ENCODE data around the gene POLR1B. TPM values are rescaled to one million over a fixed set of nuclear protein-coding genes. Genes with fewer than 3 reads are reported as not detected.
"Not testable (repeated sequence)": the region's sequence is repeated elsewhere in the genome, so short reads cannot be mapped to it uniquely, and the experiment has no call there.

POLR1B gene
- total RNA-seq, 4 donors from 2014 or later: 13.0 to 18.1 (median 13.3) TPM

DNA sequence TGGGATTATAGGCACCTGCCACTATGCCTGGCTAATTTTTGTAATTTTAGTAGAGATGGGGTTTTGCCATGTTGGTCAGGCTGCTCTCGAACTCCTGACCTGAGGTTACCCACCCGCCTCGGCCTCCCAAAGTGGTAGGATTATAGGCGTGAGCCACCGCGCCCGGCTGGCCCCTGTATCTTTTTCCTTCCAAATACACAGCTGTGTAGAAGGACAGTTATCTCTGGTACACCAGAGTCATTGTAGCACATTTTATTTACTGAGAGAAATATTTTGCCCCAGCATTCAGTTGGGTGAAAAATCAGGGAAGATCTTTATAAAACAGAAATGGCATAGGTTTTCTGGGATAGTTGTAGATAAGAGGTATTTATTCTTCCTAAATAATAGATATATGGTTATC is 23.5 kb upstream of the POLR1B start:
- intact Hi-C loops (cut with DNase I; ENCODE audit: low total_unique reads): no loop called here
- Histone ChIP-seq H3K27ac (no peak overlapping the region), H3K4me1 (no peaks in the 10 kb centered on the region), H3K4me3 (no peak overlapping the region), H3K9me3 (no peaks in the 10 kb centered on the region), H3K36me3 (peaks cover 0 to 30% of the 10 kb centered on the region in 2 donors), H3K27me3 (no peaks in the 10 kb centered on the region)
- no peak for ATAC-seq
- TF ChIP-seq POLR2A (IDR thresholded peaks at IDR 0.05): no peak
- TF ChIP-seq, protein P1, sequence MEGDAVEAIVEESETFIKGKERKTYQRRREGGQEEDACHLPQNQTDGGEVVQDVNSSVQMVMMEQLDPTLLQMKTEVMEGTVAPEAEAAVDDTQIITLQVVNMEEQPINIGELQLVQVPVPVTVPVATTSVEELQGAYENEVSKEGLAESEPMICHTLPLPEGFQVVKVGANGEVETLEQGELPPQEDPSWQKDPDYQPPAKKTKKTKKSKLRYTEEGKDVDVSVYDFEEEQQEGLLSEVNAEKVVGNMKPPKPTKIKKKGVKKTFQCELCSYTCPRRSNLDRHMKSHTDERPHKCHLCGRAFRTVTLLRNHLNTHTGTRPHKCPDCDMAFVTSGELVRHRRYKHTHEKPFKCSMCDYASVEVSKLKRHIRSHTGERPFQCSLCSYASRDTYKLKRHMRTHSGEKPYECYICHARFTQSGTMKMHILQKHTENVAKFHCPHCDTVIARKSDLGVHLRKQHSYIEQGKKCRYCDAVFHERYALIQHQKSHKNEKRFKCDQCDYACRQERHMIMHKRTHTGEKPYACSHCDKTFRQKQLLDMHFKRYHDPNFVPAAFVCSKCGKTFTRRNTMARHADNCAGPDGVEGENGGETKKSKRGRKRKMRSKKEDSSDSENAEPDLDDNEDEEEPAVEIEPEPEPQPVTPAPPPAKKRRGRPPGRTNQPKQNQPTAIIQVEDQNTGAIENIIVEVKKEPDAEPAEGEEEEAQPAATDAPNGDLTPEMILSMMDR (IDR thresholded peaks at IDR 0.05 in 4 of 5, conservative IDR thresholded peaks at IDR 0.05 in 1 of 5): no peak
- in situ Hi-C loops (cut with MboI; ENCODE audit: low sequenced_read_pairs in 4 of 4): no loop called here
- DNase-seq: no peak

DNA sequence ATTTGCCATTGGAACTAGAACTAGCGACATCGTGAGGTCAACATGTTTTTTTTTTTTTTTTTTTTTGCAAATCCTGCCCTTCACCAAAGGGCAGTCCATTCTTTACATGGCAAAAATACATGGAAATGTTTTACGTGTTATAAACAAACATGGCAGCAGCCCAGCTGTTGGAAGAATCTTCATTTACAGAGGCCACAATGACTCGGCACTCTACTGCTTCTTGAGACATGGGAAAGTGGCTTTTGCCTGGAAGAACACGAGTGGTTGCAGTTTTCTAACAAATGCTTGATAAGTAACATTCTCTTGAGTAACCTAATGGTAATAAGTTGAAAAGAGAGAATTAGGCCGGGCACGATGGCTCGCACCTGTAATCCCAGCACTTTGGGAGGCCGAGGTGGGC is 22.8 kb upstream of the POLR1B start:
- TF ChIP-seq, protein P1 (IDR thresholded peaks at IDR 0.05 in 4 of 5, conservative IDR thresholded peaks at IDR 0.05 in 1 of 5): no peak
- TF ChIP-seq POLR2A (IDR thresholded peaks at IDR 0.05): no peak
- Histone ChIP-seq H3K27me3 (no peaks in the 10 kb centered on the region), H3K4me3 (no peak overlapping the region), H3K9me3 (no peaks in the 10 kb centered on the region), H3K36me3 (peaks cover 0 to 26% of the 10 kb centered on the region in 2 donors), H3K4me1 (no peaks in the 10 kb centered on the region), H3K27ac (no peak overlapping the region)
- DNase-seq: no peak
- ATAC-seq: no peak
- intact Hi-C loops (cut with DNase I; ENCODE audit: low total_unique reads) (no loop called here), in situ Hi-C loops (cut with MboI; ENCODE audit: low sequenced_read_pairs in 4 of 4) (no loop called here)

DNA sequence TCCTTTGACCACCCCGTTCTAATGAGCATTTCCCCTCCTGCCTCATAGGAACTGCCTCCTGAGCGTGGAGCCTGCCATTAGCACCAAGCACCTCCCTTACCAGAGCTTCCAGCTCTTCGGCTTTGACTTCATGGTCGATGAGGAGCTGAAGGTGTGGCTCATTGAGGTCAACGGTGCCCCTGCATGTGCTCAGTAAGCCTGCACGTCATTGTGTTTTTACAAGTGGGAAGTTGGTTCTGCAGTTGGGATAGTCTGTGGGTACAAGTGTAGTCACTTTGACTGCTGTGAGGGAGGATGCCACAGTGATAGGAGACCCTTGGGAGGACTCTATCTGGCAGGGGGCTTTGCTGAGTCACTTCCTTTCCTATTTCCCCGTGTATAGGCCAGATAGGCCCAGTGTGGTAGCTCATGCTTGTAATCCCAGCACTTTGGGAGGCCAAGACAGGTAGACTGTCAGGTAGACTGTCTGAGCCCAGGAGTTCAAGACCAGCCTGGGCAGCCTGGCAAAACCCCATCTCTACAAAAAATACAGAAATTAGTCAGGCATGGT is 22.0 kb upstream of the POLR1B start:
- Histone ChIP-seq H3K27ac (no peak overlapping the region), H3K27me3 (no peaks in the 10 kb centered on the region), H3K4me1 (no peaks in the 10 kb centered on the region), H3K9me3 (no peaks in the 10 kb centered on the region), H3K4me3 (no peak overlapping the region), H3K36me3 (peaks cover 0 to 26% of the 10 kb centered on the region in 2 donors)
- intact Hi-C loops (cut with DNase I; ENCODE audit: low total_unique reads): no loop called here
- in situ Hi-C loops (cut with MboI; ENCODE audit: low sequenced_read_pairs in 4 of 4): no loop called here
- ATAC-seq: no peak
- no peak for TF ChIP-seq POLR2A (IDR thresholded peaks at IDR 0.05)
- TF ChIP-seq, protein P1 (IDR thresholded peaks at IDR 0.05 in 4 of 5, conservative IDR thresholded peaks at IDR 0.05 in 1 of 5): no peak
- no peak for DNase-seq

DNA sequence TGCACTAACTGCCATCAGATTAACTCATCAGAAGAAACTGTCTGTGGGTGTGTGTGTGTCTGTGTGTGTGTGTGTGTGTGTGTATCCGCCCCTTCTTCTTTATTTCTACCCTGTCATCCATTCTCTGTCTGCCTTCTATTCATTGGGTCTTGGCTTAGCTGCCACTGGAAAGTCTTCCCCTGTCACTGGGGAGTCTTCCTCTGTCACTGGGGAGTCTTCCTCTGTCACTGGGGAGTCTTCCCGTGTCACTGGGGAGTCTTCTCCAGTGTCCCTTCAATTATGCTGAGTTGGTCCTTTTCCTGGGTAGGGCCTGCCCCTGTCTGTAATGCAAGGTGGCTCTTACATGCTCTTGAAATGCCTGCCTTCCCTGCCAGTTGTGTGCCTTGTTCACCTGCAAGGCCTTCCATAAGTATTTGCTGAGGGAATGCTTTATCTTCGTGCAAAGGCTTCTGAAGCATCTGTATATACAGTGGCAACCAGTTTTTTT is 18.9 kb upstream of the POLR1B start:
- DNase-seq: no peak
- H3K9me3 ChIP-seq: no peaks in the 10 kb centered on the region
- no peak for ATAC-seq
- no peak overlapping the region for H3K4me3 ChIP-seq
- in situ Hi-C loops (cut with MboI; ENCODE audit: low sequenced_read_pairs in 4 of 4): no loop called here
- no peaks in the 10 kb centered on the region for H3K27me3 ChIP-seq
- H3K4me1 ChIP-seq: no peaks in the 10 kb centered on the region
- intact Hi-C loops (cut with DNase I; ENCODE audit: low total_unique reads): no loop called here
- H3K27ac ChIP-seq: no peak overlapping the region
- H3K36me3 ChIP-seq: peaks cover 0 to 29% of the 10 kb centered on the region in 2 donors
- no peak for TF ChIP-seq POLR2A (IDR thresholded peaks at IDR 0.05)
- TF ChIP-seq, protein P1 (IDR thresholded peaks at IDR 0.05 in 4 of 5, conservative IDR thresholded peaks at IDR 0.05 in 1 of 5): no peak

DNA sequence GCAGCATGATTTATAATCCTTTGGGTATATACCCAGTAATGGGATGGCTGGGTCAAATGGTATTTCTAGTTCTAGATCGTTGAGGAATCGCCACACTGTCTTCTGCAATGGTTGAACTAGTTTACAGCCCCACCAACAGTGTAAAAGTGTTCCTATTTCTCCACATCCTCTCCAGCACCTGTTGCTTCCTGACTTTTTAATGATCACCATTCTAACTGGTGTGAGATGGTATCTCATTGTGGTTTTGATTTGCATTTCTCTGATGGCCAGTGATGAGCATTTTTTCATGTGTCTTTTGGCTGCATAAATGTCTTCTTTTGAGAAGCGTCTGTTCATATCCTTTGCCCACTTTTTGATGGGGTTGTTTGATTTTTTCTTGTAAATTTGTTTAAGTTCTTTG is 18.0 kb upstream of the POLR1B start:
- ATAC-seq; H3K4me3 ChIP-seq; H3K27me3 ChIP-seq; H3K9me3 ChIP-seq; DNase-seq; intact Hi-C loops (cut with DNase I; ENCODE audit: low total_unique reads); H3K27ac ChIP-seq; in situ Hi-C loops (cut with MboI; ENCODE audit: low sequenced_read_pairs in 4 of 4); H3K4me1 ChIP-seq: not testable (repeated sequence)
- peaks cover 0 to 39% of the 10 kb centered on the region in 2 donors for H3K36me3 ChIP-seq

All from gastrocnemius medialis (tissue), 4 donors.